K562 (cell line): Measurements from ENCODE around the gene ZNF48. TPM values are rescaled to one million over a fixed set of nuclear protein-coding genes. Genes with fewer than 3 reads are reported as not detected.

Experiments used
- ADNP ChIP-seq: fragments of 200-800 bp; sonication (Bioruptor generic); IDR thresholded peaks from 2 replicates; pipeline ENCODE4 v1.6.1; 2016; ENCODE audit warnings: missing genetic modification characterization, missing compliant biosample characterization
- ARHGAP35 ChIP-seq: fragments of 450-650 bp; IDR thresholded peaks from 2 replicates; pipeline ENCODE4 v1.6.1; 2018; ENCODE audit not compliant: partially characterized antibody
- ARNT ChIP-seq, 2 experiments: fragments of 450-650 bp; IDR thresholded peaks; 2 replicates each; pipeline ENCODE4 v1.6.1; 2016; ENCODE audit warnings: mild to moderate bottlenecking in 1 of 2
- BRD9 ChIP-seq: fragments of 450-650 bp; IDR thresholded peaks from 2 replicates; pipeline ENCODE4 v1.6.1; 2018; ENCODE audit warnings: low read depth; ENCODE audit not compliant: partially characterized antibody
- CEBPG ChIP-seq, 3 experiments: fragments of 200-800 bp in 1 of 3; sonication (Bioruptor generic) in 1 of 3; sonication (generic) in 1 of 3; formaldehyde crosslinking in 1 of 3; IDR thresholded peaks in 2 of 3; conservative IDR thresholded peaks in 1 of 3; 2 replicates each; pipeline versions ENCODE4 v1.6.1 to v1.8.0; 2016 to 2022; ENCODE audit warnings: missing compliant biosample characterization in 2 of 3, missing genetic modification characterization in 2 of 3, mild to moderate bottlenecking in 1 of 3, missing genetic modification reagents in 1 of 3
- GTF2F1 ChIP-seq: IDR thresholded peaks from 2 replicates; pipeline ENCODE4 v1.6.1; 2011; ENCODE audit warnings: low read depth, low read length, improper control_type of control experiment
- HINFP ChIP-seq: fragments of 450-650 bp; conservative IDR thresholded peaks from 2 replicates; pipeline ENCODE4 v1.6.1; 2016; ENCODE audit warnings: missing genetic modification characterization, low read depth, mild to moderate bottlenecking, control low read depth, missing compliant biosample characterization
- HMG20B ChIP-seq: fragments of 250-450 bp; sonication (Bioruptor Pico); IDR thresholded peaks from 2 replicates; pipeline ENCODE4 v1.5.0; 2021; ENCODE audit warnings: mild to moderate bottlenecking
- HNRNPL ChIP-seq: fragments of 200-400 bp; formaldehyde crosslinking; IDR thresholded peaks from 2 replicates; pipeline ENCODE4 v1.6.1; 2017; ENCODE audit warnings: low read depth, mild to moderate bottlenecking, low read length
- LCOR ChIP-seq: sonication (generic); formaldehyde crosslinking; IDR thresholded peaks from 2 replicates; pipeline ENCODE4 v1.8.0; 2022; ENCODE audit warnings: mild to moderate bottlenecking, missing genetic modification reagents
- LEF1 ChIP-seq: fragments of 450-650 bp; IDR thresholded peaks from 2 replicates; pipeline ENCODE4 v1.6.1; 2016; ENCODE audit warnings: mild to moderate bottlenecking
- MTF1 ChIP-seq: fragments of 250-450 bp; sonication (Bioruptor Pico); IDR thresholded peaks from 2 replicates; pipeline ENCODE4 v1.9.0; 2021; ENCODE audit warnings: moderate library complexity, mild to moderate bottlenecking, inconsistent platforms, borderline replicate concordance
- MYBL2 ChIP-seq, 2 experiments: fragments of 450-650 bp in 1 of 2; sonication (generic) in 1 of 2; formaldehyde crosslinking in 1 of 2; IDR thresholded peaks; 2 replicates each; pipeline versions ENCODE4 v1.6.1 to v1.8.1; 2017 to 2022; ENCODE audit warnings: borderline replicate concordance in 1 of 2, inconsistent platforms in 1 of 2, low read depth in 1 of 2, mild to moderate bottlenecking in 1 of 2, missing genetic modification reagents in 1 of 2, moderate library complexity in 1 of 2
- RAD21 ChIP-seq, 2 experiments: fragments of 250-450 bp in 1 of 2; fragments of 450-650 bp in 1 of 2; sonication (Bioruptor Pico) in 1 of 2; formaldehyde crosslinking in 1 of 2; IDR thresholded peaks in 1 of 2; conservative IDR thresholded peaks in 1 of 2; 2 replicates each; pipeline versions ENCODE4 v1.4.0 to v1.8.0; 2020 to 2022; ENCODE audit warnings: mild to moderate bottlenecking in 2 of 2, moderate library complexity in 1 of 2
- SMAD4 ChIP-seq: fragments of 250-450 bp; sonication (Bioruptor Pico); conservative IDR thresholded peaks from 2 replicates; pipeline ENCODE4 v1.8.0; 2021; ENCODE audit warnings: inconsistent platforms, mild to moderate bottlenecking, moderate library complexity
- TOE1 ChIP-seq, 2 experiments: fragments of 450-650 bp in 1 of 2; sonication (generic) in 1 of 2; formaldehyde crosslinking in 1 of 2; IDR thresholded peaks; 2 replicates each; pipeline versions ENCODE4 v1.7.1 to v1.8.0; 2016 to 2022; ENCODE audit warnings: borderline replicate concordance in 2 of 2, mild to moderate bottlenecking in 2 of 2, antibody characterized with exemption in 1 of 2, inconsistent platforms in 1 of 2, low read depth in 1 of 2, missing genetic modification reagents in 1 of 2, moderate library complexity in 1 of 2
- YY1 ChIP-seq, 3 experiments: IDR thresholded peaks; 2 replicates each; pipeline ENCODE4 v1.6.1; 2011; ENCODE audit warnings: low read length in 2 of 3, mild to moderate bottlenecking in 2 of 3, moderate library complexity in 2 of 3, borderline replicate concordance in 1 of 3, control low read depth in 1 of 3, low read depth in 1 of 3; ENCODE audit not compliant: insufficient read depth in 3 of 3, insufficient replicate concordance in 2 of 3, control insufficient read depth in 1 of 3, insufficient read length in 1 of 3; ENCODE audit errors: extremely low read depth in 1 of 3
- ZNF24 ChIP-seq: fragments of 450-650 bp; IDR thresholded peaks from 2 replicates; pipeline ENCODE4 v1.6.1; 2016
- ZNF316 ChIP-seq: fragments of 450-650 bp; IDR thresholded peaks from 2 replicates; pipeline ENCODE4 v1.6.1; 2016
- ZNF347 ChIP-seq: fragments of 450-650 bp; formaldehyde crosslinking; IDR thresholded peaks from 2 replicates; pipeline ENCODE4 v1.4.0; 2020; ENCODE audit warnings: low read depth, mild to moderate bottlenecking, moderate library complexity
- ZNF707 ChIP-seq: fragments of 250-450 bp; sonication (Bioruptor Pico); conservative IDR thresholded peaks from 2 replicates; pipeline ENCODE4 v1.8.0; 2022; ENCODE audit warnings: inconsistent platforms, mild to moderate bottlenecking, moderate library complexity
- ZZZ3 ChIP-seq: fragments of 450-650 bp; IDR thresholded peaks from 2 replicates; pipeline ENCODE4 v1.6.1; 2016; ENCODE audit warnings: antibody characterized with exemption, mild to moderate bottlenecking, moderate library complexity
- polyA plus RNA-seq, 8 experiments: library from polyadenylated mRNA; depleted of rRNA in 4 of 8; stranded (reverse) in 5 of 8; unstranded in 3 of 8; fragments of >200 nt; fragmentation: Nextera tagmentation in 2 of 8; fragmentation: Illumina TruSeq in 1 of 8; extraction: Ambion mirVana in 2 of 8; extraction: Trizol in 1 of 8; gene quantifications; 2 replicates each; pipeline versions ENCODE4 v1.2.1 to v1.2.3, GENCODE V29; 2011 to 2014; ENCODE audit warnings: inconsistent platforms in 1 of 8, missing spikeins in 1 of 8
- total RNA-seq, 7 experiments: library from RNA; depleted of rRNA in 6 of 7; stranded (reverse); fragments of >200 nt in 6 of 7; fragmentation: Illumina TruSeq in 2 of 7; extraction: Trizol in 2 of 7; gene quantifications; 2 replicates each; pipeline versions ENCODE4 v1.2.1 to v1.2.3, GENCODE V29; 2011 to 2021; ENCODE audit warnings: low replicate concordance in 1 of 7
- TF ChIP-seq, protein P1 (sequence below): fragments of 250-450 bp; sonication (Bioruptor Pico); IDR thresholded peaks from 2 replicates; pipeline ENCODE4 v1.8.0; 2022; ENCODE audit warnings: inconsistent platforms, mild to moderate bottlenecking, moderate library complexity, borderline replicate concordance
- TF ChIP-seq, protein P2 (sequence below): fragments of 450-650 bp; conservative IDR thresholded peaks from 2 replicates; pipeline ENCODE4 v1.6.1; 2016; ENCODE audit warnings: missing genetic modification characterization, low read depth, mild to moderate bottlenecking, missing compliant biosample characterization, moderate library complexity

ZNF48 gene
- total and polyA plus RNA-seq, 9 of the 15 experiments (the other 6 are each of a cell fraction or from before 2014, with no cell fraction given) = 0.38 to 11.6 (median 4.7) TPM

GRCh38 chr16:30446203-30446595 is 51.0 kb downstream of the ZNF48 start (continued):
- TF ChIP-seq YY1 (IDR thresholded peaks at IDR 0.05; ENCODE audit: borderline replicate concordance in 1 of 3, control insufficient read depth in 1 of 3, extremely low read depth in 1 of 3, insufficient read depth in 3 of 3, insufficient read length in 1 of 3, insufficient replicate concordance in 2 of 3, low read depth in 1 of 3, low read length in 2 of 3) (no peak), ADNP (0 out of 2 replicates have a peak, but pooled peaks have one; percentile 37), ARHGAP35 (no peak), SMAD4 (no peak), LCOR (CRISPR knock-in tag) (no peak), HMG20B (no peak), RAD21 (CRISPR knock-in tag; conservative IDR thresholded peaks at IDR 0.05 in 1 of 2, IDR thresholded peaks at IDR 0.05 in 1 of 2) (no peak), ZNF347 (no peak), BRD9 (peak; percentile 4), ZNF316 (0 out of 2 replicates have a peak, but pooled peaks have one; percentile 1), ZNF24 (no peak), MTF1 (CRISPR knock-in tag) (no peak), CEBPG (CRISPR knock-in tag; IDR thresholded peaks at IDR 0.05) (no peak), CEBPG (tag; conservative IDR thresholded peaks at IDR 0.05 in 1 of 2, IDR thresholded peaks at IDR 0.05 in 1 of 2) (0 out of 4 replicates have a peak, but pooled peaks of 1 of the 2 experiments have one; percentile 30), HNRNPL (no peak), ZZZ3 (no peak), LEF1 (no peak), GTF2F1 (no peak), ZNF707 (CRISPR knock-in tag) (no peak), TOE1 (IDR thresholded peaks at IDR 0.05; ENCODE audit: borderline replicate concordance) (no peak; the same call in 1 of the 2 replicates), TOE1 (CRISPR knock-in tag; IDR thresholded peaks at IDR 0.05; ENCODE audit: borderline replicate concordance, low read depth) (no peak), ARNT (IDR thresholded peaks at IDR 0.05) (peak in 1 of 2 experiments; percentile 38; a peak in 2 of 4 replicates), MYBL2 (IDR thresholded peaks at IDR 0.05; ENCODE audit: low read depth) (0 out of 2 replicates have a peak, but pooled peaks have one; percentile 5), MYBL2 (CRISPR knock-in tag; IDR thresholded peaks at IDR 0.05; ENCODE audit: borderline replicate concordance) (no peak), HINFP (tag) (0 out of 2 replicates have a peak, but pooled peaks have one; percentile 7)
- TF ChIP-seq, protein P1, sequence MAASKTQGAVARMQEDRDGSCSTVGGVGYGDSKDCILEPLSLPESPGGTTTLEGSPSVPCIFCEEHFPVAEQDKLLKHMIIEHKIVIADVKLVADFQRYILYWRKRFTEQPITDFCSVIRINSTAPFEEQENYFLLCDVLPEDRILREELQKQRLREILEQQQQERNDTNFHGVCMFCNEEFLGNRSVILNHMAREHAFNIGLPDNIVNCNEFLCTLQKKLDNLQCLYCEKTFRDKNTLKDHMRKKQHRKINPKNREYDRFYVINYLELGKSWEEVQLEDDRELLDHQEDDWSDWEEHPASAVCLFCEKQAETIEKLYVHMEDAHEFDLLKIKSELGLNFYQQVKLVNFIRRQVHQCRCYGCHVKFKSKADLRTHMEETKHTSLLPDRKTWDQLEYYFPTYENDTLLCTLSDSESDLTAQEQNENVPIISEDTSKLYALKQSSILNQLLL (CRISPR knock-in tag) = no peak
- TF ChIP-seq, protein P2, sequence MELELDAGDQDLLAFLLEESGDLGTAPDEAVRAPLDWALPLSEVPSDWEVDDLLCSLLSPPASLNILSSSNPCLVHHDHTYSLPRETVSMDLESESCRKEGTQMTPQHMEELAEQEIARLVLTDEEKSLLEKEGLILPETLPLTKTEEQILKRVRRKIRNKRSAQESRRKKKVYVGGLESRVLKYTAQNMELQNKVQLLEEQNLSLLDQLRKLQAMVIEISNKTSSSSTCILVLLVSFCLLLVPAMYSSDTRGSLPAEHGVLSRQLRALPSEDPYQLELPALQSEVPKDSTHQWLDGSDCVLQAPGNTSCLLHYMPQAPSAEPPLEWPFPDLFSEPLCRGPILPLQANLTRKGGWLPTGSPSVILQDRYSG = no peak
